SK-N-SH treated with all-trans-retinoic acid at 6 μM for 48 hours (cell line): ENCODE results near the gene MUC3A.
"Not testable (repeated sequence)": the region's sequence is repeated elsewhere in the genome, so short reads cannot be mapped to it uniquely, and the experiment has no call there.

ENCODE experiments used
- ARNTL ChIP-seq: fragments of 450-650 bp; formaldehyde crosslinking; IDR thresholded peaks from 2 replicates; pipeline ENCODE4 v1.5.0; 2020; ENCODE audit warnings: low read depth, mild to moderate bottlenecking, moderate library complexity, borderline replicate concordance
- BACH2 ChIP-seq: fragments of 250-450 bp; sonication (Bioruptor Pico); IDR thresholded peaks from 2 replicates; pipeline ENCODE4 v1.9.0; 2021; ENCODE audit warnings: mild to moderate bottlenecking, borderline replicate concordance
- CREB5 ChIP-seq: fragments of 250-450 bp; sonication (Bioruptor Pico); IDR thresholded peaks from 2 replicates; pipeline ENCODE4 v1.5.1; 2020; ENCODE audit warnings: low read depth, mild to moderate bottlenecking, moderate library complexity
- CSDC2 ChIP-seq: fragments of 250-450 bp; sonication (Bioruptor Pico); IDR thresholded peaks from 2 replicates; pipeline ENCODE4 v1.5.0; 2020; ENCODE audit warnings: mild to moderate bottlenecking, moderate library complexity
- GLIS3 ChIP-seq: fragments of 250-450 bp; sonication (Bioruptor Pico); IDR thresholded peaks from 2 replicates; pipeline ENCODE4 v1.5.0; 2020; ENCODE audit warnings: mild to moderate bottlenecking, moderate library complexity
- OSR1 ChIP-seq: fragments of 250-450 bp; sonication (Bioruptor Pico); IDR thresholded peaks from 2 replicates; pipeline ENCODE4 v1.8.0; 2022; ENCODE audit warnings: moderate library complexity, mild to moderate bottlenecking, inconsistent platforms
- PATZ1 ChIP-seq: fragments of 250-450 bp; sonication (Bioruptor Pico); IDR thresholded peaks from 2 replicates; pipeline ENCODE4 v1.8.0; 2020; ENCODE audit warnings: mild to moderate bottlenecking, moderate library complexity, borderline replicate concordance
- PPARA ChIP-seq: fragments of 250-450 bp; sonication (Bioruptor Pico); IDR thresholded peaks from 2 replicates; pipeline ENCODE4 v1.5.0; 2020; ENCODE audit warnings: mild to moderate bottlenecking, borderline replicate concordance
- RARB ChIP-seq: fragments of 250-450 bp; sonication (Bioruptor Pico); IDR thresholded peaks from 2 replicates; pipeline ENCODE4 v1.8.0; 2021; ENCODE audit warnings: mild to moderate bottlenecking, moderate library complexity
- SNAI2 ChIP-seq: fragments of 250-450 bp; sonication (Bioruptor Pico); IDR thresholded peaks from 2 replicates; pipeline ENCODE4 v1.5.0; 2020; ENCODE audit warnings: mild to moderate bottlenecking, moderate library complexity
- TSHZ2 ChIP-seq: fragments of 250-450 bp; sonication (Bioruptor Pico); IDR thresholded peaks from 2 replicates; pipeline ENCODE4 v1.5.0; 2020; ENCODE audit warnings: mild to moderate bottlenecking, moderate library complexity
- ZNF70 ChIP-seq: fragments of 450-650 bp; formaldehyde crosslinking; IDR thresholded peaks from 2 replicates; pipeline ENCODE4 v1.5.0; 2020; ENCODE audit warnings: mild to moderate bottlenecking, moderate library complexity

- TF ChIP-seq PPARA (CRISPR knock-in tag); OSR1 (CRISPR knock-in tag); ZNF70 (CRISPR knock-in tag); PATZ1 (CRISPR knock-in tag); CSDC2 (CRISPR knock-in tag); ARNTL (CRISPR knock-in tag); BACH2 (CRISPR knock-in tag); GLIS3 (CRISPR knock-in tag); TSHZ2 (CRISPR knock-in tag); SNAI2; CREB5; RARB: not testable (repeated sequence)
Observed at GRCh38 chr7:100992280-100992679, 42.9 kb downstream of the MUC3A start.
